Hepatocyte (in vitro differentiated cells): Measurements from ENCODE around the gene POLR3GL. TPM values are rescaled to one million over a fixed set of nuclear protein-coding genes. Genes with fewer than 3 reads are reported as not detected.
A peak's percentile ranks its signal among the peaks of the same experiment; 100 is the strongest.
"Not testable (repeated sequence)": the region's sequence is repeated elsewhere in the genome, so short reads cannot be mapped to it uniquely, and the experiment has no call there.

Experiments
- DNase-seq: peaks from one replicate; pipeline ENCODE4 v3.0.0-alpha.2; 2016; ENCODE audit warnings: low spot score
- H2AFZ ChIP-seq: fragments of 200-600 bp; sonication (generic); 2 replicates; pipeline ENCODE4 v1.6.0; 2016; ENCODE audit warnings: antibody characterized with exemption, mild to moderate bottlenecking
- H3K27ac ChIP-seq: fragments of 200-600 bp; sonication (generic); 2 replicates; pipeline ENCODE4 v1.5.1; 2016; ENCODE audit warnings: mild to moderate bottlenecking
- H3K27me3 ChIP-seq: fragments of 200-600 bp; sonication (generic); 2 replicates; pipeline ENCODE4 v1.6.1; 2016
- H3K36me3 ChIP-seq: fragments of 200-600 bp; sonication (generic); replicated peaks from 2 replicates; pipeline ENCODE4 v1.5.1; 2016; ENCODE audit warnings: low read depth; ENCODE audit not compliant: insufficient read depth
- H3K4me1 ChIP-seq: fragments of 200-600 bp; sonication (generic); 2 replicates; pipeline ENCODE4 v1.5.1; 2016; ENCODE audit warnings: mild to moderate bottlenecking, moderate library complexity; ENCODE audit not compliant: insufficient read depth
- H3K4me2 ChIP-seq: fragments of 200-600 bp; sonication (generic); 2 replicates; pipeline ENCODE4 v1.6.0; 2016
- H3K4me3 ChIP-seq: fragments of 200-600 bp; sonication (generic); 2 replicates; pipeline ENCODE4 v1.5.1; 2016; ENCODE audit warnings: mild to moderate bottlenecking
- H3K79me2 ChIP-seq: fragments of 200-600 bp; sonication (generic); 2 replicates; pipeline ENCODE4 v1.6.0; 2017; ENCODE audit warnings: mild to moderate bottlenecking
- H3K9me2 ChIP-seq: fragments of 200-600 bp; sonication (generic); replicated peaks from 2 replicates; pipeline ENCODE4 v1.6.0; 2017; ENCODE audit warnings: mild to moderate bottlenecking; ENCODE audit not compliant: insufficient read depth
- H3K9me3 ChIP-seq: fragments of 200-600 bp; sonication (generic); 2 replicates; pipeline ENCODE4 v1.5.1; 2016; ENCODE audit warnings: low read depth, mild to moderate bottlenecking
- H4K20me1 ChIP-seq: fragments of 200-600 bp; sonication (generic); 2 replicates; pipeline ENCODE4 v1.6.0; 2016; ENCODE audit warnings: mild to moderate bottlenecking; ENCODE audit not compliant: insufficient read depth, poor library complexity, severe bottlenecking
- CTCF ChIP-seq: fragments of 200-600 bp; sonication (generic); IDR thresholded peaks from 2 replicates; pipeline ENCODE4 v1.5.1; 2016; ENCODE audit warnings: antibody characterized with exemption, mild to moderate bottlenecking; ENCODE audit not compliant: poor library complexity
- EZH2 ChIP-seq: fragments of 200-600 bp; sonication (generic); IDR thresholded peaks from 2 replicates; pipeline ENCODE4 v1.6.1; 2016; ENCODE audit warnings: antibody characterized with exemption, mild to moderate bottlenecking, borderline replicate concordance
- EZH2phosphoT487 ChIP-seq: fragments of 200-600 bp; sonication (generic); IDR thresholded peaks from one replicate; pipeline ENCODE4 v1.6.1; 2018; ENCODE audit warnings: antibody characterized with exemption, mild to moderate bottlenecking, low read depth, moderate library complexity; ENCODE audit not compliant: unreplicated experiment, severe bottlenecking
- WGBS: methylation state at CpG from one replicate; pipeline ENCODE4 v1.1.6; 2016; ENCODE audit warnings: low lambda C conversion rate; ENCODE audit errors: missing lambda C conversion rate; 5-methylcytosine and 5-hydroxymethylcytosine counted together
- polyA plus RNA-seq: library from polyadenylated mRNA; unstranded; fragments of >200 nt; fragmentation: Nextera tagmentation; extraction: Ambion mirVana; gene quantifications from 2 replicates; pipeline ENCODE4 v1.2.1, GENCODE V29; 2016
- total RNA-seq: library from RNA; depleted of rRNA; stranded (reverse); fragments of >200 nt; gene quantifications from 2 replicates; pipeline ENCODE4 v1.2.3, GENCODE V29; 2014

Gene POLR3GL
- total and polyA plus RNA-seq, 2 experiments from 2014 or later: 10.5 to 27.3 TPM

DNA sequence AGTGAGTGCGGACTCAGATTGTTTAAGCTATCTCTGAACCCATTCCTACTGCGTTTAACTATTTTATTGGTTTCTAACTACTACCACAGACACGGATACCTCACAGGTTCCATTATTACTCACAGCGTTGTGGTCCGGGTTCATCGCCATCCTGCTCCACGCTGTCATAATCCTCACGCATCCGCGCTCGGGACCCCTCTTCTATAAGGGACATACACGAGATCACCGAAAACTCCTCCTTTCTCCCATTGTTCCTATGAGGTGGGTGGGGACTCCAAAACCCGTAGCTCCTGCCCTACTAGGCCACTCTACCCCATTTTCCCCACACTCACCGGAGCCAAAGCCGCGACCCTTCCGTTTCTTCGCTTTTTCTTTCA is 37.8 kb upstream of the POLR3GL start:
- TF ChIP-seq EZH2phosphoT487 (no peak), CTCF (no peak), EZH2 (no peak)
- Histone ChIP-seq H3K27ac (peak overlapping the region; percentile 89), H2AFZ (peak overlapping the region; percentile 24), H3K9me3 (no peaks in the 10 kb centered on the region), H4K20me1 (no peaks in the 10 kb centered on the region), H3K79me2 (peaks cover 12% of the 10 kb centered on the region), H3K9me2 (no peaks in the 10 kb centered on the region), H3K4me3 (peak overlapping the region; percentile 38), H3K36me3 (peaks cover 4% of the 10 kb centered on the region), H3K27me3 (no peaks in the 10 kb centered on the region), H3K4me2 (peak overlapping the region; percentile 83), H3K4me1 (peaks cover 7% of the 10 kb centered on the region)
- 8% methylated on average over 19 of the region's 19 CpGs for WGBS
- no peak for DNase-seq

DNA sequence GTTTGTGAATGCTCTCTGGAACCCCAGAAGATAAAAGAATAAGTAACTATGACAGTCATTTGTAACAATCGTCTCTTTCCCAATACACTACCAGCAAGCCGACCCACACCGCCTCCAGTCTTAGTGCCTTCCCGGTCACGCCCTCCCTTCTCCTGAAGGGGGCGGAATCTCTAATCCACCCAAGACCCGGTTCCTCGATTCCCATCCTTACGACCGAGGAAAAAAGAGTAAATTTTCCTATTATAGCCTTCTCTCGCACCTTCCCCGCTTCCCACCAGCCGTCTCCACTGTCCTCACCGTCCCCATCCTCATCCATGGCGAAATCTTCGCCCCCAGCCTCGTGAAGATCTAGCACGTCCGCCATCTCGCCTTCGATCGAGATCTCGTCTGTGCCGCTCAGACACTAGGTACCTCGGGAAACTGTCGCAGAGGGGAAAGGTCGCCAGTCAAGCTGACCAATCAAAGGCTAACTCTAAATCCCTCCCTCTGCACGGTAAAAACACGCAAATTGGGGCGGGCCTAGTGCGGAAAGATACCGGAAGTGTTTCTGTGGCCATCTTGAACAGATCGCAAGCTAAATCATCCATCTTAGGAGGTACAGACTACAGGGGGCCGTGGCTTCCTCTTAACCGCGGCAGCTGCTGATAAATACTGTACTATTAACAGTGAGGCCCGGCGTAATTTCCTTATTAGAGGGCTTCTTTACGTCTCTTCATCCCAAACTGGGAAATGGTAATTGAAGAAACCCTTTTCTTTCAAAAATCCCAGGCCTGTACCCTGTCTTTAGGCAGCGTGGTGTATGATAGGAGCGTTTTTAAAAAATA is 37.2 kb upstream of the POLR3GL start, which contains the start of gene RBM8A:
TSS of gene RBM8A (minus strand) at position 422 of the 824 bp plus-strand sequence. CDS start at position 364, 58 bp downstream.
- Histone ChIP-seq H3K27me3 (no peaks in the 10 kb centered on the region), H4K20me1 (no peaks in the 10 kb centered on the region), H3K79me2 (peaks cover 12% of the 10 kb centered on the region), H3K36me3 (peaks cover 4% of the 10 kb centered on the region), H3K9me3 (no peaks in the 10 kb centered on the region), H2AFZ (peak within 1 kb of the TSS; percentile 67), H3K9me2 (no peaks in the 10 kb centered on the region), H3K4me2 (peak within 1 kb of the TSS; percentile 83), H3K4me1 (peaks cover 8% of the 10 kb centered on the region), H3K27ac (peak within 1 kb of the TSS; percentile 95), H3K4me3 (peak within 1 kb of the TSS; percentile 38)
- 2% methylated on average over 41 of the region's 41 CpGs for WGBS
- peak; percentile 96 for DNase-seq
- TF ChIP-seq EZH2phosphoT487 (no peak), CTCF (peak; percentile 66)

- Histone ChIP-seq H3K79me2 (peaks cover 12% of the 10 kb centered on the region), H3K4me3 (peak overlapping the region; percentile 31), H3K36me3 (peaks cover 4% of the 10 kb centered on the region), H2AFZ (peak overlapping the region; percentile 67), H3K9me2 (no peaks in the 10 kb centered on the region), H4K20me1 (no peaks in the 10 kb centered on the region), H3K27ac (peak overlapping the region; percentile 95), H3K4me2 (peak overlapping the region; percentile 72), H3K27me3 (no peaks in the 10 kb centered on the region), H3K4me1 (peaks cover 12% of the 10 kb centered on the region), H3K9me3 (no peaks in the 10 kb centered on the region)
- WGBS: 75% methylated on average over 20 of the region's 20 CpGs
- no peak for DNase-seq
- TF ChIP-seq CTCF (no peak), EZH2 (no peak), EZH2phosphoT487 (no peak)
Measured at GRCh38 chr1:145927916-145928643, 36.4 kb upstream of the POLR3GL start.

DNA sequence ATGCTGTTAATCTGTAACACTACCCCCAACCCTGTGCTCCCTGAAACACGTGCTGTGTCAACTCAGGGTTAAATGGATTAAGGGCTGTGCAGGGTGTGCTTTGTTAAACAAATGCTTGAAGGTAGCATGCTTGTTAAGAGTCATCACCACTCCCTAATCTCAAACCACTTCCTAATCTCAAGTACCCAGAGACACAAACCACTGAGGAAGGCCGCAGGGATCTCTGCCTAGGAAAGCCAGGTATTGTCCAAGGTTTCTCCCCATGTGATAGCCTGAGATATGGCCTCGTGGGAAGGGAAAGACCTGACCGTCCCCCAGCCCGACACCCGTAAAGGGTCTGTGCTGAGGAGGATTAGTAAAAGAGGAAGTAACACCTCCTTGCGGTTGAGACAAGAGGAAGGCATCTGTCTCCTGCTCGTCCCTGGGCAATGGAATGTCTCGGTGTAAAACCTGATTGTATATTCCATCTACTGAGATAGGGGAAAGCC is 31.9 kb upstream of the POLR3GL start:
- peak overlapping the region; percentile 29 for H2AFZ ChIP-seq
- H3K4me2 ChIP-seq, H3K4me3 ChIP-seq, H3K79me2 ChIP-seq, H3K4me1 ChIP-seq, H4K20me1 ChIP-seq, H3K9me2 ChIP-seq, DNase-seq, H3K36me3 ChIP-seq, H3K9me3 ChIP-seq, H3K27me3 ChIP-seq: not testable (repeated sequence)
- 29% methylated on average over 9 of the region's 9 CpGs for WGBS
- H3K27ac ChIP-seq: peak overlapping the region; percentile 69
